Measurements from ENCODE around the gene PERCC1.

The PERCC1 gene

DNA sequence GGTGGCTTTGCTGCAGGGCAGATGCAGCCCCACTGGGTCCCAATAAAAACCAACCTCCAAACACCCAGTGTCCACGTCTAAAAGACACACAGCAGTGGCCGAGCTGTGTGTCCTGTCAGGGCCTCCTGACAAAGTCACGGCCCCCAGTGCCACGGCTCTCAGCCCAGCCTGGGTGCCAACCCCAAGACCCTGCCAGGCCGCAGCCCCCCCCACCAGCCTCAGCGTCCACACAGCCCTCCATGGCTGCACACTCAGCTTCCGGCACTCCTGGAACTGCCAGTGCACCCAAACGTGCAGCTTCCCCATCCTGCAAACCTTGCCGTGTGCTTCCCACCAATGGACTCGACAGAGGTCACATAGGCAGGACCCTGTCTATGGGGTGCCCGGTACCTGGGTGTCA, 17.1 kb downstream of the PERCC1 start:
- Histone ChIP-seq H3K9me3 (replicated peaks; ENCODE audit: low read length) (no peaks in the 10 kb centered on the region), H3K4me3 (ENCODE audit: low read length) (no peak overlapping the region), H3K4me2 (ENCODE audit: low read length) (no peak overlapping the region), H3K27me3 (ENCODE audit: control insufficient read depth, insufficient read depth, low read length) (no peaks in the 10 kb centered on the region), H3K9ac (ENCODE audit: low read depth, low read length) (no peak overlapping the region), H3K36me3 (ENCODE audit: insufficient read depth, low read length) (peaks cover 34% of the 10 kb centered on the region), H3K4me1 (ENCODE audit: control insufficient read depth, insufficient read depth, low read length) (no peaks in the 10 kb centered on the region)

DNA sequence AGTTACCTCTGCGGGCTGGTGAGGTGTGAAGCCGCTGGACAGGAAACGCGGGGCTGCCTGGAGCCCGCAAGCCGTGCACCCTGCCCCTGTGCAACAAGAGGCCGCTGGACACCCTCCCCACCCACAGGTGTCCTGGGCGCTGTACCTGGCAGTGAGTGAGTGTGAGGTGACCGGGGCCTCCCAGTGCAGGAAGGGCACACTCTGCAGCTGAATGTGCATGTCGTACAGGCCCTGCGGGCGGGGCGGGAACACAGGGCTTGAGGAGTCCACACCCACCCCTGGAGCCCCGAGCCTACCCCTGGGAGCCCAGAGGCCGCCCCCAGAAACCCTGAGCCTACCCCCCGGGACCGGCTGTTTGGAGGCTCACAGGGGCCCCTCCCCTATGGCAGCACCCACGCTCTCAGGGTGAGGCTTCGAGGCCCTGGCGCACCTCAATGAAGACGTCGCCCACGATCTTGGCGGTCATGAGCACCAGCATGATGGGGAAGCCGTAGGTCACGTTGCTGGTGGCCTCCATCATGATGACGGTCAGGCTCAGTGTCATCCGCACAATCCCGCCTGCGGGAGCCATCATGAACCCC, 17.7 kb downstream of the PERCC1 start:
- Histone ChIP-seq H3K4me3 (ENCODE audit: low read length) (no peak overlapping the region), H3K9me3 (replicated peaks; ENCODE audit: low read length) (no peaks in the 10 kb centered on the region), H3K4me1 (ENCODE audit: control insufficient read depth, insufficient read depth, low read length) (no peaks in the 10 kb centered on the region), H3K9ac (ENCODE audit: low read depth, low read length) (no peak overlapping the region), H3K4me2 (ENCODE audit: low read length) (no peak overlapping the region), H3K36me3 (ENCODE audit: insufficient read depth, low read length) (peaks cover 39% of the 10 kb centered on the region), H3K27me3 (ENCODE audit: control insufficient read depth, insufficient read depth, low read length) (no peaks in the 10 kb centered on the region)

DNA sequence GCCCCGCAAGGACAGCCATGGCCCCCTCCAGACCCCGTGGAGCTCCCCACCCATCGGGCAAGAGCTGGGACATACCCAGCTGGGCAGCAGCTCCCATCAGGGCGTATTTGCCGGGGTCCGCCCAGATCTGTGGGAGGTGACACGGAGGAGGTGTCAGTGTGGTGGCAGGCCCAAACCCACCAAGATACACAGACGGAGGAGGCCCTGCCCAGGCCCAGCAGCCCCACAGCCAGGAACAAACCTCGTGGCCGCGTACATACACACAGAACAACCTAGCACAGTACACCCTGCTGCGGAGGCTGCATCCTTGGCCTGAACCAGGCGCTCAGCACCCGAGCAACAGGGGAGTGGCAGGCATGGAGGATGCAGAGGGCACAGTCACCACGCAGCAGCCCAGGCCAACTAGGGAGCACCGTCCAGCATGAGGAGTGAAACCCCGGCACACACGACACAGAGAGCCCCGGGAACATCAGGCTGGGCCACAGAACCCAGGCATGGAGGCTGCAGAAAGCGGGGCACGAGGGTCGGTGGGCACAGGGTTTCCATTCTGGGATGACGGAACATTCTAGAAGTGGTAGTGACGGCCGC, 18.4 kb downstream of the PERCC1 start:
- Histone ChIP-seq H3K9ac (ENCODE audit: low read depth, low read length) (no peak overlapping the region), H3K4me1 (ENCODE audit: control insufficient read depth, insufficient read depth, low read length) (no peaks in the 10 kb centered on the region), H3K9me3 (replicated peaks; ENCODE audit: low read length) (no peaks in the 10 kb centered on the region), H3K27me3 (ENCODE audit: control insufficient read depth, insufficient read depth, low read length) (no peaks in the 10 kb centered on the region), H3K36me3 (ENCODE audit: insufficient read depth, low read length) (peaks cover 45% of the 10 kb centered on the region), H3K4me3 (ENCODE audit: low read length) (no peak overlapping the region), H3K4me2 (ENCODE audit: low read length) (no peak overlapping the region)

DNA sequence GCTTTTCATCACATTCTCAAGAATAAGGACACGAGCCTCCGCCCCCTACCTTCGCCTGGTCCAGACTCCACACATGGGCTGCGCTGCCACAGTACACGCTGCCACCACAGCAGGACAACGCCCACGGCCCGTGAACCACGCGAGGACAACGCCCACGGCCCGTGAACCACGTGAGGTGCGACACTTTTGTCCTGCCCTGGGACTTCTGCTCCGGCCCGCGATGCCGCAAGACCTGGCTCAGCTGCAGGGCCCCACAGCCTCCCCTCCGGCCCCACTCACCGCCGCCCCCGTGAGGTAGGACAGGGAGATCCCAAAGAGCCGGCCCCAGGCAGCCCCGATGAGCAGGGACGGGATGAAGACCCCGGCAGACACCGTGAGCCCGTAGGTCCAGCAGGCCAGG, 19.3 kb downstream of the PERCC1 start:
- no peaks in the 10 kb centered on the region for H3K27me3 ChIP-seq (ENCODE audit: control insufficient read depth, insufficient read depth, low read length)
- H3K4me3 ChIP-seq (ENCODE audit: low read length) = no peak overlapping the region
- H3K4me2 ChIP-seq (ENCODE audit: low read length) = no peak overlapping the region
- peaks cover 53% of the 10 kb centered on the region for H3K36me3 ChIP-seq (ENCODE audit: insufficient read depth, low read length)
- H3K9me3 ChIP-seq (replicated peaks; ENCODE audit: low read length) = no peaks in the 10 kb centered on the region
- H3K9ac ChIP-seq (ENCODE audit: low read depth, low read length) = no peak overlapping the region
- H3K4me1 ChIP-seq (ENCODE audit: control insufficient read depth, insufficient read depth, low read length) = no peaks in the 10 kb centered on the region

DNA sequence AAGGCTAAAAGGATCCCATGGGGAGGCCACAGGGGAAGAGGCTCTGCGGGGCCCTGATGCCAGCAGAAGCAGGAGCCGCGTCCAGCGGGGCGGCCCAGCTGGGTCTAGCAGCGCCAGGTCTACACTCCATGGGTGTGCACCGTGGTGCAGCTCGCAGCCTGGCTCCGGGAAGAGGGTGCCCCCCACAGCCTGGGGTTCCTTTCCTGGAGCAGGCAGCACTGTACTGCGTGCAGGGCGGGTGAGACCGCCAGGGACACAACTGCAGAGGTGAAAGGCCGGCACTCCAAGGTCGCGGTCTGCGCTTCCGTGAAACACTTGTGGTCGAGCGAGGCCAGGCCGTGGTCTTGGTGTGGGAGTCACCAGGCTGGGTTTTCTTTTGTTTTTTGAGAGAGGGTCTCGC, 20.0 kb downstream of the PERCC1 start:
- Histone ChIP-seq H3K9ac (ENCODE audit: low read depth, low read length) (no peak overlapping the region), H3K36me3 (ENCODE audit: insufficient read depth, low read length) (peaks cover 60% of the 10 kb centered on the region), H3K9me3 (replicated peaks; ENCODE audit: low read length) (no peaks in the 10 kb centered on the region), H3K4me3 (ENCODE audit: low read length) (no peak overlapping the region), H3K4me2 (ENCODE audit: low read length) (no peak overlapping the region), H3K27me3 (ENCODE audit: control insufficient read depth, insufficient read depth, low read length) (no peaks in the 10 kb centered on the region), H3K4me1 (ENCODE audit: control insufficient read depth, insufficient read depth, low read length) (no peaks in the 10 kb centered on the region)

DNA sequence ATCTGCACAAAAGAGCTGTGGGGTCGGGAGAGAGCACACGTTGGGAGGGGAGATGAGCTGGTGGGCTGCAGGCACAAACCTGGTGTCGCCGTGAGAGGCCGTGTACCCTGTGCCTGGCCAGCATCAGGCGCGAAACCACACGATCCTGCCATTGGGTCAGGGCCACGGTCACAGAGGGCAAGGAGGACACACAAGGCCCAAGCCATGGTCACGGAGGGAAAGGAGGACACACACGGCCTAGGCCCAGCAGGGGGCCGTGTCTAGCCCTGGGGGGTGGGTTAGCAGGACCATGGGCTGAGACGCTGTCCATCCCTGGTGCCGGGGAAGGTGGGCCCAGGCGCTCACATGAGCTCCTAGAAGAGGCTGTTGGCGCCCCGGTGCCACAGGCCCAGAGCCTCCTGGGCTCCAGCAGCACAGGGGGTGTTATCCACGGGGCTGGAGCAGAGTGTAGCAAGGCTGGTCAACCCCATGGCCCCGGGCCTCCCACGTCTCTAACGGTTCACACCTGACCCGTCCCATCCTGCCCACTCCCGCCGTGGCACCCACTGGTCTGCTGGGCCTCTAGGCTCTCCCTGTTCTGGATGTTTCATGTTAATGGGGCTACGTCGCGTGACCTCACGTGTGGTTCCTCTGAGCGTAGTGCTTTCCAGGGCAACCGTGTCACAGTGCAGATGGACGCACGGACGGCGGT, 21.0 kb downstream of the PERCC1 start:
- no peaks in the 10 kb centered on the region for H3K27me3 ChIP-seq (ENCODE audit: control insufficient read depth, insufficient read depth, low read length)
- H3K4me1 ChIP-seq (ENCODE audit: control insufficient read depth, insufficient read depth, low read length) = no peaks in the 10 kb centered on the region
- no peak overlapping the region for H3K9ac ChIP-seq (ENCODE audit: low read depth, low read length)
- no peak overlapping the region for H3K4me2 ChIP-seq (ENCODE audit: low read length)
- peaks cover 62% of the 10 kb centered on the region for H3K36me3 ChIP-seq (ENCODE audit: insufficient read depth, low read length)
- H3K4me3 ChIP-seq (ENCODE audit: low read length) = no peak overlapping the region
- H3K9me3 ChIP-seq (replicated peaks; ENCODE audit: low read length) = no peaks in the 10 kb centered on the region

DNA sequence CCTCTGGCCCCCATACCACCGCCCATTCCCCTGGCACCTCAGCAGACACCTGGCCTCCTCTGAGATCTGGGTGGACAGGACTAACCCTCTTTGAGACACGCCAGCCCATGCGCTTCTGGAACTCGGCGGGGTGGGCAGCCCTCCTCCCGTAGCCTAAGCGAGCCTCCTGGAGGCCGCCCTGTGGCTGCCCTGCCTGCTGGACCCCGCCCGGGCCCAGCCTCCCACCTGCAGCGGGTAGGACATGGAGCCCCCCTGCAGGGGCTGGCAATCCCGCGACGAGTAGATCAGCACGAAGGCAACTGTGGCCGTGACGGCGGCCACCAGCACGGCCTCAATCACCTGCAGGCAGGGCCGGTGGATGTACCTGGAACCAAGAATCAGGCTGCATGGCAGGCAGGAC, 21.7 kb downstream of the PERCC1 start:
- peaks cover 62% of the 10 kb centered on the region for H3K36me3 ChIP-seq (ENCODE audit: insufficient read depth, low read length)
- H3K27me3 ChIP-seq (ENCODE audit: control insufficient read depth, insufficient read depth, low read length) = no peaks in the 10 kb centered on the region
- H3K9ac ChIP-seq (ENCODE audit: low read depth, low read length) = no peak overlapping the region
- no peak overlapping the region for H3K4me2 ChIP-seq (ENCODE audit: low read length)
- no peak overlapping the region for H3K4me3 ChIP-seq (ENCODE audit: low read length)
- H3K9me3 ChIP-seq (replicated peaks; ENCODE audit: low read length) = no peaks in the 10 kb centered on the region
- H3K4me1 ChIP-seq (ENCODE audit: control insufficient read depth, insufficient read depth, low read length) = no peaks in the 10 kb centered on the region

DNA sequence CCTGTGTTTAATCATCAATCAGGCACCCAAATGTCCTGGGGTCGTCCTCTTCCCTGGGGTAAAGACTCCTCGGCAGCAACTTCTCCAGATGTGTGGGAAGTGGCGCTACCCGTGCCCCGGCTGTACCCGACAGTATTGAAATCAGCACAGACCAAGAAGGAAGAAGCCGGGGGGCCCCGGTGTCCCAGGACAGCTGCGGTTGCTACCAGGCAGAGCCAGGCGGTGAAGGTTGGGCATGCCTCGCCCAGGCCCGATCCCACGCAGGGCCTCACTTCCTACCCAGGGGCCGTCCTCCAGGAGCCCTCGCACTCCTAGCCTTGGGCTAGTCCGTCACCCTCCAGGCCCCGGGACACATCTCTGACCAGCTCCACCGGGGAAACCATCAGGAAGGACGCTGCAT, 22.4 kb downstream of the PERCC1 start:
- no peaks in the 10 kb centered on the region for H3K4me1 ChIP-seq (ENCODE audit: control insufficient read depth, insufficient read depth, low read length)
- peaks cover 59% of the 10 kb centered on the region for H3K36me3 ChIP-seq (ENCODE audit: insufficient read depth, low read length)
- H3K4me2 ChIP-seq (ENCODE audit: low read length) = no peak overlapping the region
- no peaks in the 10 kb centered on the region for H3K27me3 ChIP-seq (ENCODE audit: control insufficient read depth, insufficient read depth, low read length)
- no peaks in the 10 kb centered on the region for H3K9me3 ChIP-seq (replicated peaks; ENCODE audit: low read length)
- no peak overlapping the region for H3K9ac ChIP-seq (ENCODE audit: low read depth, low read length)
- no peak overlapping the region for H3K4me3 ChIP-seq (ENCODE audit: low read length)

DNA sequence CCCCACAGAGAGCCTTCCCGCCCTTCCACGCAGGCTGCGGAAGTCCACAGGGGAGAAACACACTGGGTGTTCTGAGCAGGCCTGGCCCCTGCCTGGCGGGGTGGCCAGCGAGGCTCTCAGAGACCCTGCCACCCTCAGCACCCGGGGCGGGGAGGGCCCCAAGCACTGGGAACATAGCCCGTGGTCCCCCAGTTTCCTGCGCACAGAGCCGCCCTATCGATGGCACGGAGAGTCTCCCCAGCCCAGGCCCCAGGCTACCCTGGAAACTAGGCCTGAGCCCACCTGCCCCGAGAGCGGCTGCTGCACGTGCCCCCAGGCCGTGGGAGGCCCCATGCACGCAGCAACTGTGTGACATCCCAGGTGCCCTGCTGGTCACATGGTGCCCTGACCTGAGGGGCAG, 23.7 kb downstream of the PERCC1 start:
- Histone ChIP-seq H3K4me3 (ENCODE audit: low read length) (no peak overlapping the region), H3K36me3 (ENCODE audit: insufficient read depth, low read length) (peaks cover 57% of the 10 kb centered on the region), H3K4me1 (ENCODE audit: control insufficient read depth, insufficient read depth, low read length) (no peaks in the 10 kb centered on the region), H3K4me2 (ENCODE audit: low read length) (no peak overlapping the region), H3K9me3 (replicated peaks; ENCODE audit: low read length) (no peaks in the 10 kb centered on the region), H3K27me3 (ENCODE audit: control insufficient read depth, insufficient read depth, low read length) (no peaks in the 10 kb centered on the region), H3K9ac (ENCODE audit: low read depth, low read length) (no peak overlapping the region)

DNA sequence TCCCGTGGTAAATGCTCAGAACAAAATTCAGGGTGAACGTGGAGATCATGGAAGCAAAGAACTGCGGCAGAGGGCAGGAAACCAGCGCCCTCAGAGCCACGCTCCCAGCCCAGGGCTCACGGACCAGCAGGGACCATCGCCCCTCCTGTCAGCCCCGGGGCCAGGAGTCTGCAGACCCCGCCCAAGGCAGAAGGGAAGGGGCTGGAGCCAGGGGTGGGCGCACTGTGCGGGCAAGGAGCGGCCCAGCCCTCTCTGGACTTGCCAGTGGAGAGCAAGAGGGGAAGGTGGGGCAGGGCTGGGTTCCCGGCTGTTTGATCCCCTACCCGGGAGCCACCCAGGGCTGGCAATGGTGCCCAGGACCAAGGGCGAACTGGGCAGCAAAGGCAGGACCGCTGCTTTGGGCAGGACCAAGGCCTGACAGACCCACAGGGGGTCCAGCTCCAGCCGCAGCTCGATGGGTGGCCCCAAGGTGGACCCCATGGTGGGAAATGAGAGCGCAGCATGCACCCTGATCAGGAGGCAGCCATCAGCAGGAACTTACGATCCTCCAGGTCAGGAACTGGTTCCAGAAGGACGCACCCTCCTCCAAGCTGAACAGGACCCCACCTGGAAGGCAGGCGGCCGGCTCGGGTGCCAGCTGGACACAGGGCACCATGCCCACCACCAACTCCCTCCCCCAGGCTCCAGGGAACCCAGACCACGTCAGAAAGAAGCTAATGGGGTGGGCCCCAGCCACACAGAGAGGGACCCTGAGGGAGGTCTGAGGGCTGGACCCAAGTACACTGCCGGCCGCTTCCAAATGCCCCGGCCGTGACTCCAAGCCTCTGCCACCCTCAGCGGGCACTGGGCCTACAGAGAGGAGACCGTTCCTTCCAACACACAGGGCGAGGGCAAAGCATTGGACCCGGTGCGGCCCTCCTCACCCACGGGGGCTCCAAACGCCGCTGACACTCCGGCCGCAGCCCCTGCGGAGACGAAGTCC, 24.6 kb downstream of the PERCC1 start:
- Histone ChIP-seq H3K9ac (ENCODE audit: low read depth, low read length) (no peak overlapping the region), H3K4me2 (ENCODE audit: low read length) (no peak overlapping the region), H3K27me3 (ENCODE audit: control insufficient read depth, insufficient read depth, low read length) (no peaks in the 10 kb centered on the region), H3K9me3 (replicated peaks; ENCODE audit: low read length) (no peaks in the 10 kb centered on the region), H3K4me1 (ENCODE audit: control insufficient read depth, insufficient read depth, low read length) (no peaks in the 10 kb centered on the region), H3K4me3 (ENCODE audit: low read length) (no peak overlapping the region), H3K36me3 (ENCODE audit: insufficient read depth, low read length) (peaks cover 54% of the 10 kb centered on the region)

DNA sequence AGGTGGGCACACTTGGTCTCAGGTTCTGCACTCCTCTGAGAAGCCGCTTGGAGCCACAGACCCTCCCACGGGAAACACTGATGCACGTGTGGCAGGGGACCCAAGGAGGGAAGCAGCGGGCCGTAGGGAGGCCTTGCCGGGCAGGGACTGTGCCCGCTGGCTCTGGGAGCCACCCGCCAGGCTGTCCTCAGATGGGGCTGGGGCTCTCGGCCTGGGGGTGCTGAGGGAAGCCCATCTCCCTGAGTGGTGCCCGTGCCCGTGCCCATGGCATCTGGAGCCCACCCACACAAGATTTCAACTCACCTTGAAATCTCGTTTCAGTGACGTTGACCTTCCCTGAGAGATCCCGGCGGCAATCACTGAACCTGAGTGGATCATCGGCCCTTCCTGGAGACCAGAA, 26.1 kb downstream of the PERCC1 start:
- H3K4me3 ChIP-seq (ENCODE audit: low read length) = no peak overlapping the region
- no peak overlapping the region for H3K4me2 ChIP-seq (ENCODE audit: low read length)
- no peaks in the 10 kb centered on the region for H3K4me1 ChIP-seq (ENCODE audit: control insufficient read depth, insufficient read depth, low read length)
- no peaks in the 10 kb centered on the region for H3K27me3 ChIP-seq (ENCODE audit: control insufficient read depth, insufficient read depth, low read length)
- no peaks in the 10 kb centered on the region for H3K9me3 ChIP-seq (replicated peaks; ENCODE audit: low read length)
- H3K36me3 ChIP-seq (ENCODE audit: insufficient read depth, low read length) = peaks cover 45% of the 10 kb centered on the region
- no peak overlapping the region for H3K9ac ChIP-seq (ENCODE audit: low read depth, low read length)

Measured in skeletal muscle satellite cell (primary cell).